ENCODE results near the gene KLK14.

Gene KLK14

GRCh38 chr19:51102991-51103390, 20.3 kb upstream of the KLK14 start:
- Histone ChIP-seq H3K4me3 (ENCODE audit: low read depth, low read length) (no peak overlapping the region), H3K36me3 (ENCODE audit: control insufficient read depth in 2 of 2, insufficient read depth in 1 of 2, low read length in 2 of 2) (peaks cover 25 to 52% of the 10 kb centered on the region in 2 experiments), H3K9me3 (ENCODE audit: control insufficient read depth, insufficient read depth, low read depth, low read length) (no peaks in the 10 kb centered on the region), H3K27ac (ENCODE audit: extremely low read depth, low read depth, low read length) (no peak overlapping the region), H3K4me1 (ENCODE audit: control insufficient read depth, insufficient read depth, low read length) (0 out of 2 replicates have a peak, but pooled peaks cover 2% of the 10 kb centered on the region)
- POLR2A ChIA-PET: no interaction called here
- no peak for TF ChIP-seq SP3 (tag by site-specific recombination; IDR thresholded peaks at IDR 0.05)
- TF ChIP-seq ZNF274 (IDR thresholded peaks at IDR 0.05; ENCODE audit: low read length): no peak
- TF ChIP-seq ZNF274 (tag by site-specific recombination; IDR thresholded peaks at IDR 0.05; ENCODE audit: borderline replicate concordance): no peak
- no peak for TF ChIP-seq ZNF146 (tag by site-specific recombination; IDR thresholded peaks at IDR 0.05)
- no peak for TF ChIP-seq ZNF169 (tag by site-specific recombination; IDR thresholded peaks at IDR 0.05)
- no peak for TF ChIP-seq ZNF449 (tag by site-specific recombination; IDR thresholded peaks at IDR 0.05)
- TF ChIP-seq ZBTB8A (tag by site-specific recombination; IDR thresholded peaks at IDR 0.05): no peak
- TF ChIP-seq ZNF311 (tag by site-specific recombination; IDR thresholded peaks at IDR 0.05; ENCODE audit: borderline replicate concordance): no peak
- TF ChIP-seq ZNF133 (tag by site-specific recombination; IDR thresholded peaks at IDR 0.05): no peak
- TF ChIP-seq KLF16 (tag by site-specific recombination; IDR thresholded peaks at IDR 0.05): no peak
- CTCF ChIA-PET: no interaction called here

DNA sequence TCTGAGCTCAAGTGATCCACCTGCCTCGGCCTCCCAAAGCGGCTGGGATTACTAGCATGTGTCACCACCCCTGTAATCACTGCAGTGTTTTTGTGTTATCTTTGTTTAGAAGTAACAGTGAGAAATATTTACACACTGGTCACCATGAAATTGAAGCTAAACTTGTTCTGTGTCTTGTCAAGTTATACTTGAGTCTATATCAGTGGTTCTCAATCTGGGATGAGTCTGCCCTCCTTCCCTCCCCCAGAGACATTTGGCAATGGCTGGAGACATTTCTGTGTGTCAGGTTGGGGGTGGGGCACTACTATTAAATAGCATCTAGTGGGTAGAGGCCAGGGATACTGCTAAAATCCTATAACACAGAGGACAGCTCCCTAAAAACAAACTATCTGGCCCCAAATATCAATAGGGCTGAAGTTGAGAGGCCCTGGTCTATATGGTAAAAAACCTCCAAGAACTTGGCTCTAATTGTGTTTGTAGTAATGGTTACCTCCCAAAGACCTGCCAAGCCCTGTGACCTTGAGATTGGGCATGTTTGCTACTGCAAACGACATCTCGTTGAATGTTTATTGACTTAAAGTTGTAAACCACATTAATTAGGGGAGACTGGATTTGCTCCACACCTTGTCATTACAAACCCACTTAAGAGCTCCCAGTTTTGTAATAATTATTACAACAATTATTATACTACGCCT, 18.6 kb upstream of the KLK14 start:
- 0 out of 2 replicates have a peak, but pooled peaks cover 2% of the 10 kb centered on the region for H3K4me1 ChIP-seq (ENCODE audit: control insufficient read depth, insufficient read depth, low read length)
- no peak overlapping the region for H3K27ac ChIP-seq (ENCODE audit: extremely low read depth, low read depth, low read length)
- CTCF ChIA-PET: interaction anchor here (0.8 to 2.8 kb wide), 4 partner anchors 9 to 179 kb away, joined by 3 to 17 read pairs (median 8); no protein-coding TSS in a partner anchor
- H3K36me3 ChIP-seq (ENCODE audit: control insufficient read depth in 2 of 2, insufficient read depth in 1 of 2, low read length in 2 of 2): peaks cover 21 to 55% of the 10 kb centered on the region in 2 experiments
- H3K9me3 ChIP-seq (ENCODE audit: control insufficient read depth, insufficient read depth, low read depth, low read length): no peaks in the 10 kb centered on the region
- no peak overlapping the region for H3K4me3 ChIP-seq (ENCODE audit: low read depth, low read length)
- POLR2A ChIA-PET: interaction anchor here (1.5 kb wide), 1 partner anchor 15 kb away, joined by 5 read pairs; no protein-coding TSS in a partner anchor
- TF ChIP-seq RBAK (tag by site-specific recombination; IDR thresholded peaks at IDR 0.05) (no peak), ZNF791 (tag by site-specific recombination; IDR thresholded peaks at IDR 0.05) (no peak), ZNF600 (tag by site-specific recombination; IDR thresholded peaks at IDR 0.05) (no peak), ZNF521 (tag by site-specific recombination; IDR thresholded peaks at IDR 0.05) (no peak)
- TF ChIP-seq, protein P1, sequence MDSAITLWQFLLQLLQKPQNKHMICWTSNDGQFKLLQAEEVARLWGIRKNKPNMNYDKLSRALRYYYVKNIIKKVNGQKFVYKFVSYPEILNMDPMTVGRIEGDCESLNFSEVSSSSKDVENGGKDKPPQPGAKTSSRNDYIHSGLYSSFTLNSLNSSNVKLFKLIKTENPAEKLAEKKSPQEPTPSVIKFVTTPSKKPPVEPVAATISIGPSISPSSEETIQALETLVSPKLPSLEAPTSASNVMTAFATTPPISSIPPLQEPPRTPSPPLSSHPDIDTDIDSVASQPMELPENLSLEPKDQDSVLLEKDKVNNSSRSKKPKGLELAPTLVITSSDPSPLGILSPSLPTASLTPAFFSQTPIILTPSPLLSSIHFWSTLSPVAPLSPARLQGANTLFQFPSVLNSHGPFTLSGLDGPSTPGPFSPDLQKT (IDR thresholded peaks at IDR 0.05; ENCODE audit: borderline replicate concordance, low read depth, low read length): no peak
- TF ChIP-seq, protein P2, sequence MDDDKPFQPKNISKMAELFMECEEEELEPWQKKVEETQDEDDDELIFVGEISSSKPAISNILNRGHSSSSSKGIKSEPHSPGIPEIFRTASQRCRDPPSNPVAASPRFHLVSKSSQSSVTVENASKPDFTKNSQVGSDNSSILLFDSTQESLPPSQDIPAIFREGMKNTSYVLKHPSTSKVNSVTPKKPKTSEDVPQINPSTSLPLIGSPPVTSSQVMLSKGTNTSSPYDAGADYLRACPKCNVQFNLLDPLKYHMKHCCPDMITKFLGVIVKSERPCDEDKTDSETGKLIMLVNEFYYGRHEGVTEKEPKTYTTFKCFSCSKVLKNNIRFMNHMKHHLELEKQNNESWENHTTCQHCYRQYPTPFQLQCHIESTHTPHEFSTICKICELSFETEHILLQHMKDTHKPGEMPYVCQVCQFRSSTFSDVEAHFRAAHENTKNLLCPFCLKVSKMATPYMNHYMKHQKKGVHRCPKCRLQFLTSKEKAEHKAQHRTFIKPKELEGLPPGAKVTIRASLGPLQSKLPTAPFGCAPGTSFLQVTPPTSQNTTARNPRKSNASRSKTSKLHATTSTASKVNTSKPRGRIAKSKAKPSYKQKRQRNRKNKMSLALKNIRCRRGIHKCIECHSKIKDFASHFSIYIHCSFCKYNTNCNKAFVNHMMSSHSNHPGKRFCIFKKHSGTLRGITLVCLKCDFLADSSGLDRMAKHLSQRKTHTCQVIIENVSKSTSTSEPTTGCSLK (tag by site-specific recombination; IDR thresholded peaks at IDR 0.05): no peak
- TF ChIP-seq, protein P3, sequence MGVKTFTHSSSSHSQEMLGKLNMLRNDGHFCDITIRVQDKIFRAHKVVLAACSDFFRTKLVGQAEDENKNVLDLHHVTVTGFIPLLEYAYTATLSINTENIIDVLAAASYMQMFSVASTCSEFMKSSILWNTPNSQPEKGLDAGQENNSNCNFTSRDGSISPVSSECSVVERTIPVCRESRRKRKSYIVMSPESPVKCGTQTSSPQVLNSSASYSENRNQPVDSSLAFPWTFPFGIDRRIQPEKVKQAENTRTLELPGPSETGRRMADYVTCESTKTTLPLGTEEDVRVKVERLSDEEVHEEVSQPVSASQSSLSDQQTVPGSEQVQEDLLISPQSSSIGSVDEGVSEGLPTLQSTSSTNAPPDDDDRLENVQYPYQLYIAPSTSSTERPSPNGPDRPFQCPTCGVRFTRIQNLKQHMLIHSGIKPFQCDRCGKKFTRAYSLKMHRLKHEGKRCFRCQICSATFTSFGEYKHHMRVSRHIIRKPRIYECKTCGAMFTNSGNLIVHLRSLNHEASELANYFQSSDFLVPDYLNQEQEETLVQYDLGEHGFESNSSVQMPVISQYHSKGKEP (tag by site-specific recombination; IDR thresholded peaks at IDR 0.05): no peak
- TF ChIP-seq, protein P4, sequence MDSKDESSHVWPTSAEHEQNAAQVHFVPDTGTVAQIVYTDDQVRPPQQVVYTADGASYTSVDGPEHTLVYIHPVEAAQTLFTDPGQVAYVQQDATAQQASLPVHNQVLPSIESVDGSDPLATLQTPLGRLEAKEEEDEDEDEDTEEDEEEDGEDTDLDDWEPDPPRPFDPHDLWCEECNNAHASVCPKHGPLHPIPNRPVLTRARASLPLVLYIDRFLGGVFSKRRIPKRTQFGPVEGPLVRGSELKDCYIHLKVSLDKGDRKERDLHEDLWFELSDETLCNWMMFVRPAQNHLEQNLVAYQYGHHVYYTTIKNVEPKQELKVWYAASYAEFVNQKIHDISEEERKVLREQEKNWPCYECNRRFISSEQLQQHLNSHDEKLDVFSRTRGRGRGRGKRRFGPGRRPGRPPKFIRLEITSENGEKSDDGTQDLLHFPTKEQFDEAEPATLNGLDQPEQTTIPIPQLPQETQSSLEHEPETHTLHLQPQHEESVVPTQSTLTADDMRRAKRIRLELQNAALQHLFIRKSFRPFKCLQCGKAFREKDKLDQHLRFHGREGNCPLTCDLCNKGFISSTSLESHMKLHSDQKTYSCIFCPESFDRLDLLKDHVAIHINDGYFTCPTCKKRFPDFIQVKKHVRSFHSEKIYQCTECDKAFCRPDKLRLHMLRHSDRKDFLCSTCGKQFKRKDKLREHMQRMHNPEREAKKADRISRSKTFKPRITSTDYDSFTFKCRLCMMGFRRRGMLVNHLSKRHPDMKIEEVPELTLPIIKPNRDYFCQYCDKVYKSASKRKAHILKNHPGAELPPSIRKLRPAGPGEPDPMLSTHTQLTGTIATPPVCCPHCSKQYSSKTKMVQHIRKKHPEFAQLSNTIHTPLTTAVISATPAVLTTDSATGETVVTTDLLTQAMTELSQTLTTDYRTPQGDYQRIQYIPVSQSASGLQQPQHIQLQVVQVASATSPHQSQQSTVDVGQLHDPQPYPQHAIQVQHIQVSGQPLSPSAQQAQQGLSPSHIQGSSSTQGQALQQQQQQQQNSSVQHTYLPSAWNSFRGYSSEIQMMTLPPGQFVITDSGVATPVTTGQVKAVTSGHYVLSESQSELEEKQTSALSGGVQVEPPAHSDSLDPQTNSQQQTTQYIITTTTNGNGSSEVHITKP (tag by site-specific recombination; IDR thresholded peaks at IDR 0.05): no peak

Measured in HEK293 (cell line).